HEK293T (cell line): ENCODE data around the gene EPB41L3.

ENCODE experiments used
- CTCF ChIA-PET: fragments of 350-600 bp; formaldehyde crosslinking; extraction: SDS; loops from one replicate; lab custom pipeline; 2021; ENCODE audit warnings: antibody characterized with exemption, inconsistent platforms; lab: Yijun Ruan, JAX
- POLR2A ChIA-PET: fragments of 350-600 bp; formaldehyde crosslinking; extraction: SDS; loops from one replicate; lab custom pipeline; 2020; ENCODE audit warnings: antibody characterized with exemption, inconsistent platforms; lab: Yijun Ruan, JAX
- DNase-seq: peaks from one replicate; pipeline ENCODE4 v3.0.0; 2012; ENCODE audit warnings: mixed read lengths; ENCODE audit errors: extremely low spot score
- ARNT ChIP-seq: fragments of 450-650 bp; IDR thresholded peaks from 2 replicates; pipeline ENCODE4 v1.6.1; 2017; ENCODE audit warnings: mild to moderate bottlenecking
- BHLHE40 ChIP-seq: fragments of 450-650 bp; IDR thresholded peaks from 2 replicates; pipeline ENCODE4 v1.6.1; 2016; ENCODE audit warnings: mild to moderate bottlenecking, moderate library complexity, borderline replicate concordance
- CTBP1 ChIP-seq: fragments of 450-650 bp; IDR thresholded peaks from 2 replicates; pipeline ENCODE4 v1.6.1; 2016; ENCODE audit warnings: borderline replicate concordance
- ELF4 ChIP-seq: fragments of 450-650 bp; IDR thresholded peaks from 2 replicates; pipeline ENCODE4 v1.6.1; 2017; ENCODE audit warnings: antibody characterized with exemption
- FOXA1 ChIP-seq: fragments of 450-650 bp; IDR thresholded peaks from 2 replicates; pipeline ENCODE4 v1.6.1; 2016; ENCODE audit warnings: mild to moderate bottlenecking
- FOXK2 ChIP-seq: fragments of 450-650 bp; IDR thresholded peaks from 2 replicates; pipeline ENCODE4 v1.6.1; 2016; ENCODE audit warnings: mild to moderate bottlenecking
- FOXM1 ChIP-seq: fragments of 450-650 bp; IDR thresholded peaks from 2 replicates; pipeline ENCODE4 v1.6.1; 2017; ENCODE audit warnings: mild to moderate bottlenecking, borderline replicate concordance
- HDGF ChIP-seq: fragments of 450-650 bp; IDR thresholded peaks from 2 replicates; pipeline ENCODE4 v1.6.1; 2017; ENCODE audit warnings: antibody characterized with exemption, borderline replicate concordance
- L3MBTL2 ChIP-seq: fragments of 450-650 bp; conservative IDR thresholded peaks from 2 replicates; pipeline ENCODE4 v1.6.1; 2016; ENCODE audit warnings: mild to moderate bottlenecking
- LEF1 ChIP-seq: fragments of 450-650 bp; IDR thresholded peaks from 2 replicates; pipeline ENCODE4 v1.6.1; 2017; ENCODE audit warnings: mild to moderate bottlenecking, borderline replicate concordance
- NFRKB ChIP-seq: fragments of 450-650 bp; IDR thresholded peaks from 2 replicates; pipeline ENCODE4 v1.6.1; 2016; ENCODE audit warnings: mild to moderate bottlenecking, moderate library complexity
- SP1 ChIP-seq: fragments of 450-650 bp; IDR thresholded peaks from 2 replicates; pipeline ENCODE4 v1.6.1; 2017
- SUZ12 ChIP-seq: fragments of 450-650 bp; IDR thresholded peaks from 2 replicates; pipeline ENCODE4 v1.6.1; 2016; ENCODE audit warnings: mild to moderate bottlenecking
- TARDBP ChIP-seq: fragments of 450-650 bp; IDR thresholded peaks from 2 replicates; pipeline ENCODE4 v1.6.1; 2016
- ZNF384 ChIP-seq: fragments of 450-650 bp; IDR thresholded peaks from 2 replicates; pipeline ENCODE4 v1.6.1; 2016
- TF ChIP-seq, protein P1 (sequence below): fragments of 450-650 bp; IDR thresholded peaks from 2 replicates; pipeline ENCODE4 v1.6.1; 2016

Gene EPB41L3

GRCh38 chr18:5546660-5547059, 2.9 kb upstream of the EPB41L3 start:
- TF ChIP-seq TARDBP (no peak), ELF4 (no peak), ZNF384 (no peak), HDGF (no peak), LEF1 (no peak), NFRKB (no peak)
- TF ChIP-seq, protein P1, sequence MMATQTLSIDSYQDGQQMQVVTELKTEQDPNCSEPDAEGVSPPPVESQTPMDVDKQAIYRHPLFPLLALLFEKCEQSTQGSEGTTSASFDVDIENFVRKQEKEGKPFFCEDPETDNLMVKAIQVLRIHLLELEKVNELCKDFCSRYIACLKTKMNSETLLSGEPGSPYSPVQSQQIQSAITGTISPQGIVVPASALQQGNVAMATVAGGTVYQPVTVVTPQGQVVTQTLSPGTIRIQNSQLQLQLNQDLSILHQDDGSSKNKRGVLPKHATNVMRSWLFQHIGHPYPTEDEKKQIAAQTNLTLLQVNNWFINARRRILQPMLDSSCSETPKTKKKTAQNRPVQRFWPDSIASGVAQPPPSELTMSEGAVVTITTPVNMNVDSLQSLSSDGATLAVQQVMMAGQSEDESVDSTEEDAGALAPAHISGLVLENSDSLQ: no peak
- DNase-seq: peak; percentile 34
- ChIA-PET CTCF (interaction anchor here (0.6 to 2.3 kb wide), 8 partner anchors 10 to 90 kb away, joined by 3 to 8 read pairs (median 3); no protein-coding TSS in a partner anchor), POLR2A (no interaction called here)

DNA sequence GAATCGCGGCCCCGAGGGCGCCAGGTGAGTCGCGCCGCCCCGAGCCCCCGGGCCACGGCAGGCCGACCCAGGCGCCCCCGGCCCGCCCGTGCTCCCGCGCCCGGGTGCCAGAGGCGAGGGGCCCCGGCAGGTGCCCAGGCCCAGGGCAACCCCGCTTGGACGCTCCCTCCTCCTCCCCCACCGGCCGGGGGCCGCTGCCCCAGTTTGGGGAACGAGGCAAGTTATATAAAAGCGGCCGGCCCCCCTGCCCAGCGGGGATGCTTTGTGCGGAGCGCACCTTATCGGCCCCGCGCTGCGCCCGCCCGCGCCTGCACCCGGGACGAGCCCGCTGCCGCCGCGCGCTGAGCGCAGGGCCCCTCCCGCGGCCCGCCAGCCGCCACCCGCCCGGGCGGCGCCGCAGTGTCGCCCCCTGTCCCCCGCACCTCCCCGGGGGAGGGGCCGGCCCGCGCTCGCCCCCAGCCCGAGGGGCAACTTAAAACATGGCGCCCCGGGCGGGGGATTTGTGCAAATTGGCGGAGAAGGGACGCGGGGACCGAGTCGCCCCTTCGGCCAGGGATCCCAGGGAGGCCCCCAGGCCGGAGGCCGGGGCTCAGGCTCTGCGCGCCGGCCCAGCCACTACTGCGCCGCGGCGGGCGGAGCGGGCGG, 639 bp downstream of the EPB41L3 start:
- POLR2A ChIA-PET: no interaction called here
- peak; percentile 33 for DNase-seq
- TF ChIP-seq FOXM1 (peak; percentile 49; the same call in 1 of the 2 replicates), FOXA1 (no peak), CTBP1 (no peak)
- CTCF ChIA-PET: no interaction called here

GRCh38 chr18:5542515-5543035, 1.2 kb downstream of the EPB41L3 start:
- ChIA-PET CTCF (no interaction called here), POLR2A (no interaction called here)
- TF ChIP-seq ZNF384 (no peak), BHLHE40 (no peak), HDGF (no peak), L3MBTL2 (no peak), CTBP1 (no peak), ELF4 (no peak), NFRKB (no peak), SP1 (no peak), FOXM1 (no peak), FOXK2 (no peak), LEF1 (no peak), TARDBP (no peak), FOXA1 (no peak), SUZ12 (no peak), ARNT (no peak)
- TF ChIP-seq, protein P1: no peak
- DNase-seq: peak; percentile 10

DNA sequence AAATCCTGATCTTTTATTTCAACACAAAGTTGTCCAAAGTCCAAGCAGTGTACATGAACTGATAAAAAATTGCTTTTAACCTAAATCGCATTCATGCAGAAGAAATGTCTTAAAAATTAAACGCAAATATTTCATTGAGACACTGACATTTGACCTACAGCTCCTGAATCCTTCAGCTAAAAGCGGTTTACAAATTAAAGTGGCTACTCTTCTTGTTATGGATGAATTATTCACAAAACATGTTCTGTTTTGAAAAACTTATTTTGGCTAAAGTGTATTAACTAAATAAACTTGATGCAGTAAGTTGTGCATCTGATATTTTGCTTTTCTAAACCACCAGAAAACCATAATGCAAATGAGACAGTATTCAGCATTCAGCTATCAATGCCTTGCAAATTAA, 2.2 kb downstream of the EPB41L3 start:
- TF ChIP-seq HDGF (no peak), NFRKB (no peak), TARDBP (no peak), SP1 (no peak), L3MBTL2 (no peak)
- TF ChIP-seq, protein P1: no peak
- ChIA-PET CTCF (no interaction called here), POLR2A (no interaction called here)
- no peak for DNase-seq

- POLR2A ChIA-PET: no interaction called here
- TF ChIP-seq HDGF (no peak), FOXM1 (no peak), LEF1 (no peak), ELF4 (no peak), BHLHE40 (no peak), TARDBP (no peak), ARNT (no peak), FOXA1 (no peak), FOXK2 (no peak), CTBP1 (no peak), SP1 (no peak), L3MBTL2 (no peak), SUZ12 (no peak), ZNF384 (no peak), NFRKB (no peak)
- TF ChIP-seq, protein P1: no peak
- no peak for DNase-seq
- CTCF ChIA-PET: no interaction called here
Measured at GRCh38 chr18:5539391-5539790, 4.4 kb downstream of the EPB41L3 start.

- DNase-seq: no peak
- POLR2A ChIA-PET: interaction anchor here (0.7 kb wide), 1 partner anchor 242 kb away, joined by 3 read pairs; no protein-coding TSS in a partner anchor
- TF ChIP-seq CTBP1 (no peak), LEF1 (no peak), ZNF384 (no peak), ELF4 (no peak), SP1 (no peak), L3MBTL2 (no peak), TARDBP (no peak), FOXA1 (no peak), BHLHE40 (no peak), FOXK2 (no peak), HDGF (no peak), NFRKB (no peak), ARNT (no peak), SUZ12 (no peak), FOXM1 (no peak)
- TF ChIP-seq, protein P1: no peak
- CTCF ChIA-PET: no interaction called here
Measured at GRCh38 chr18:5538544-5538943, 5.3 kb downstream of the EPB41L3 start.
